Keratinocyte (primary cell): Measurements from ENCODE around the gene OR6N2. TPM values are rescaled to one million over a fixed set of nuclear protein-coding genes. Genes with fewer than 3 reads are reported as not detected.

Experiments
- DNase-seq: peaks from one replicate; pipeline ENCODE4 v3.0.0-alpha.2; 2011; ENCODE audit warnings: low read depth, missing footprints, low spot score
- FAIRE-seq: peaks from 2 replicates; lab custom pipeline; 2011; peaks lifted over from hg19 to GRCh38; lab: Jason Lieb, UNC
- H2AFZ ChIP-seq: 2 replicates; pipeline ENCODE4 v1.6.0; 2012; ENCODE audit warnings: low read length, control low read depth, inconsistent platforms; ENCODE audit not compliant: control insufficient read depth
- H3K27ac ChIP-seq: 2 replicates; pipeline ENCODE4 v1.5.1; 2011; ENCODE audit warnings: low read length; ENCODE audit not compliant: control insufficient read depth, insufficient read depth
- H3K27me3 ChIP-seq: 3 replicates; pipeline ENCODE4 v1.6.0; 2011; ENCODE audit warnings: low read length; ENCODE audit not compliant: control insufficient read depth, insufficient read depth; ENCODE audit errors: extremely low read depth
- H3K36me3 ChIP-seq, 2 experiments: 2 replicates in 1 of 2; 3 replicates in 1 of 2; pipeline ENCODE4 v1.5.1; 2011; ENCODE audit warnings: low read length in 2 of 2, mild to moderate bottlenecking in 1 of 2; ENCODE audit not compliant: control insufficient read depth in 2 of 2, insufficient read depth in 2 of 2; ENCODE audit errors: extremely low read depth in 1 of 2
- H3K4me1 ChIP-seq: 3 replicates; pipeline ENCODE4 v1.5.1; 2011; ENCODE audit warnings: low read length; ENCODE audit not compliant: control insufficient read depth, insufficient read depth; ENCODE audit errors: extremely low read depth
- H3K4me2 ChIP-seq: 3 replicates; pipeline ENCODE4 v1.6.0; 2011; ENCODE audit warnings: low read depth, low read length; ENCODE audit not compliant: control insufficient read depth, insufficient read depth; ENCODE audit errors: extremely low read depth
- H3K4me3 ChIP-seq, 3 experiments: fragments of 200-600 bp in 1 of 3; sonication (generic) in 1 of 3; 2 replicates in 2 of 3; 3 replicates in 1 of 3; pipeline ENCODE4 v1.5.1; 2011 to 2016; ENCODE audit warnings: low read length in 3 of 3, mild to moderate bottlenecking in 3 of 3, control low read depth in 2 of 3, inconsistent platforms in 1 of 3, low read depth in 1 of 3, mixed read lengths in 1 of 3, mixed run types in 1 of 3, moderate library complexity in 1 of 3; ENCODE audit not compliant: control insufficient read depth in 2 of 3, insufficient read depth in 2 of 3; ENCODE audit errors: extremely low read depth in 1 of 3
- H3K79me2 ChIP-seq: 2 replicates; pipeline ENCODE4 v1.6.0; 2012; ENCODE audit warnings: low read length; ENCODE audit not compliant: control insufficient read depth, insufficient read depth
- H3K9ac ChIP-seq: 3 replicates; pipeline ENCODE4 v1.6.0; 2011; ENCODE audit warnings: low read length; ENCODE audit not compliant: control insufficient read depth, insufficient read depth; ENCODE audit errors: extremely low read depth
- H3K9me1 ChIP-seq: 3 replicates; pipeline ENCODE4 v1.6.0; 2011; ENCODE audit warnings: low read length; ENCODE audit not compliant: control insufficient read depth, insufficient read depth; ENCODE audit errors: extremely low read depth
- H3K9me3 ChIP-seq: 2 replicates; pipeline ENCODE4 v1.5.1; 2012; ENCODE audit warnings: low read depth, low read length; ENCODE audit not compliant: control insufficient read depth
- H4K20me1 ChIP-seq: 3 replicates; pipeline ENCODE4 v1.6.0; 2011; ENCODE audit warnings: low read length; ENCODE audit not compliant: control insufficient read depth, insufficient read depth; ENCODE audit errors: extremely low read depth
- EZH2 ChIP-seq: IDR thresholded peaks from one replicate; pipeline ENCODE4 v1.6.1; 2012; ENCODE audit warnings: inconsistent platforms, mild to moderate bottlenecking, low read length, moderate library complexity
- dilution Hi-C: fragments of 300-500 bp; cut with MboI; formaldehyde crosslinking; loops from one replicate; pipeline ENCODE4 v1.7.0; 2020; ENCODE audit warnings: low sequenced_read_pairs; ENCODE audit not compliant: extremely low pct_ligation_motif_present
- polyA plus RNA-seq, 5 experiments: library from polyadenylated mRNA; depleted of rRNA in 3 of 5; stranded (reverse) in 3 of 5; stranded (forward) in 1 of 5; unstranded in 1 of 5; fragments of >200 nt; gene quantifications; 1 replicate in 1 of 5; 2 replicates in 3 of 5; 3 replicates in 1 of 5; pipeline versions ENCODE4 v1.2.1 to v1.2.3, GENCODE V29; 2011 to 2012; ENCODE audit warnings: missing spikeins in 2 of 5, low read depth in 1 of 5, low replicate concordance in 1 of 5
- TF ChIP-seq, protein P1 (sequence below), 3 experiments: IDR thresholded peaks in 1 of 3; conservative IDR thresholded peaks in 1 of 3; optimal IDR thresholded peaks in 1 of 3; 2 replicates in 2 of 3; 3 replicates in 1 of 3; pipeline versions ENCODE3 to v1.5.1; 2011; ENCODE audit warnings: low read length in 3 of 3, mild to moderate bottlenecking in 3 of 3, moderate library complexity in 2 of 3, control low read depth in 1 of 3, inconsistent platforms in 1 of 3; ENCODE audit not compliant: insufficient read depth in 2 of 3; ENCODE audit errors: extremely low read depth in 1 of 3

Gene OR6N2
- polyA plus RNA-seq, 1 donor (not counting 4 experiments of a cell fraction or from before 2014, with no cell fraction given) = not detected

DNA sequence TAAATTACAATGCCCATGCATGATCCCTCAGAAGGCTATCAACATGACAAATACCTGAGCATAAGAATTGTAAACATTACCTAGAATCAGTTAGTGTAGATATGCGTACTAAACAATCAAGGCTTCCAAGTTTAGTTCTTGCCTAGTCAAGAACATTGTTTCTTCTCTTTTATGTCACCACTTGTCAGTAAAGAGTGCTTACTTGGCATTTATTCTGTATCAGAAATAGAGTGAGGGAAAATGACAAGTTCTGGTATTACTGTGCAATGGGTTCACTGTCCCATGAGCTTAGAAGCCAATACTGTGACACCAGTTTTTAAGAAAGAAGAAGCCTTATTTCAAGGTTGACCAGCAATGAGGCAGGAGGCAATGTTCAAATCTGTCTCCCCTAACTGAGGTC is 22.7 kb upstream of the OR6N2 start:
- Histone ChIP-seq H3K9me3 (no peaks in the 10 kb centered on the region), H3K27ac (no peak overlapping the region), H3K79me2 (no peaks in the 10 kb centered on the region), H3K4me1 (no peaks in the 10 kb centered on the region), H3K4me2 (no peak overlapping the region), H3K9ac (no peak overlapping the region), H2AFZ (no peak overlapping the region), H3K36me3 (no peaks in the 10 kb centered on the region), H3K4me3 (no peak overlapping the region), H4K20me1 (no peaks in the 10 kb centered on the region), H3K9me1 (no peaks in the 10 kb centered on the region), H3K27me3 (no peaks in the 10 kb centered on the region)
- TF ChIP-seq EZH2 = no peak
- TF ChIP-seq, protein P1, sequence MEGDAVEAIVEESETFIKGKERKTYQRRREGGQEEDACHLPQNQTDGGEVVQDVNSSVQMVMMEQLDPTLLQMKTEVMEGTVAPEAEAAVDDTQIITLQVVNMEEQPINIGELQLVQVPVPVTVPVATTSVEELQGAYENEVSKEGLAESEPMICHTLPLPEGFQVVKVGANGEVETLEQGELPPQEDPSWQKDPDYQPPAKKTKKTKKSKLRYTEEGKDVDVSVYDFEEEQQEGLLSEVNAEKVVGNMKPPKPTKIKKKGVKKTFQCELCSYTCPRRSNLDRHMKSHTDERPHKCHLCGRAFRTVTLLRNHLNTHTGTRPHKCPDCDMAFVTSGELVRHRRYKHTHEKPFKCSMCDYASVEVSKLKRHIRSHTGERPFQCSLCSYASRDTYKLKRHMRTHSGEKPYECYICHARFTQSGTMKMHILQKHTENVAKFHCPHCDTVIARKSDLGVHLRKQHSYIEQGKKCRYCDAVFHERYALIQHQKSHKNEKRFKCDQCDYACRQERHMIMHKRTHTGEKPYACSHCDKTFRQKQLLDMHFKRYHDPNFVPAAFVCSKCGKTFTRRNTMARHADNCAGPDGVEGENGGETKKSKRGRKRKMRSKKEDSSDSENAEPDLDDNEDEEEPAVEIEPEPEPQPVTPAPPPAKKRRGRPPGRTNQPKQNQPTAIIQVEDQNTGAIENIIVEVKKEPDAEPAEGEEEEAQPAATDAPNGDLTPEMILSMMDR (optimal IDR thresholded peaks at IDR 0.05 in 1 of 3, IDR thresholded peaks at IDR 0.05 in 1 of 3, conservative IDR thresholded peaks at IDR 0.05 in 1 of 3; ENCODE audit: extremely low read depth in 1 of 3, insufficient read depth in 2 of 3, low read length in 3 of 3) = no peak
- DNase-seq = no peak
- dilution Hi-C loops = no loop called here
- FAIRE-seq = no peak

DNA sequence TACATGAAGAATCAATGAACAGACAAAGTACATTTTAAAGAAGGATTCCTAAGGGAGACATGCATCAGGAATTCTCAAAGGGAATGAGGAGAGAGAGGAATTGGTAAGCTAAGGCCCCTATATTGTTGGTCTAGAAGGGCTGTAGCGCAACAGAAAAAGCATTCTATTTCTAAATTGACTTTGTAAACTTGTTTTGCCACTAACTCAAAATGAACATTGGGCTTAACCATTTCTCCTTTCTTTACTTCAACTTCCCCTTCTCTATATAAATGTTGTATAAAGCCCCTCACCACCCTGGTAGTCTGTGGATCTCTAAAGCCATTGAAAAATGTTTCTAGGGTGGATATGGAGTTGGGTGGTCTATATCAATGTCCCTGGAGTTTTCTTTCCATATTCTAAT is 20.4 kb upstream of the OR6N2 start:
- no peaks in the 10 kb centered on the region for H3K27me3 ChIP-seq
- DNase-seq (no peak), FAIRE-seq (no peak)
- H3K36me3 ChIP-seq = no peaks in the 10 kb centered on the region
- H3K4me1 ChIP-seq = no peaks in the 10 kb centered on the region
- H3K79me2 ChIP-seq = no peaks in the 10 kb centered on the region
- no peak overlapping the region for H3K9ac ChIP-seq
- TF ChIP-seq, protein P1 (optimal IDR thresholded peaks at IDR 0.05 in 1 of 3, IDR thresholded peaks at IDR 0.05 in 1 of 3, conservative IDR thresholded peaks at IDR 0.05 in 1 of 3; ENCODE audit: extremely low read depth in 1 of 3, insufficient read depth in 2 of 3, low read length in 3 of 3) = no peak
- TF ChIP-seq EZH2 = no peak
- no peaks in the 10 kb centered on the region for H3K9me3 ChIP-seq
- no peak overlapping the region for H3K4me3 ChIP-seq
- no peaks in the 10 kb centered on the region for H4K20me1 ChIP-seq
- H3K9me1 ChIP-seq = no peaks in the 10 kb centered on the region
- H3K4me2 ChIP-seq = no peak overlapping the region
- dilution Hi-C loops = no loop called here
- no peak overlapping the region for H2AFZ ChIP-seq
- H3K27ac ChIP-seq = no peak overlapping the region
